ENCODE measurements around the gene RCE1.

The RCE1 gene

GRCh38 chr11:66879583-66879982 is 36.3 kb downstream of the RCE1 start:
- no peak for DNase-seq (ENCODE audit: low read depth, low spot score)
- Histone ChIP-seq H3K9me3 (ENCODE audit: insufficient read depth, low read length) (no peaks in the 10 kb centered on the region), H3K27me3 (ENCODE audit: insufficient read depth, insufficient read length) (no peaks in the 10 kb centered on the region), H3K4me1 (ENCODE audit: insufficient read depth, insufficient read length) (peaks cover 60% of the 10 kb centered on the region), H3K9ac (ENCODE audit: insufficient read length, low read depth) (peak overlapping the region; percentile 33), H3K4me3 (ENCODE audit: insufficient read length, low read depth) (no peak overlapping the region), H3K36me3 (ENCODE audit: insufficient read depth, insufficient read length, low read length) (no peaks in the 10 kb centered on the region)
- no peak for TF ChIP-seq SUZ12 (IDR thresholded peaks at IDR 0.05; ENCODE audit: extremely low read depth, insufficient read depth, insufficient read length)

GRCh38 chr11:66879999-66880398 is 36.8 kb downstream of the RCE1 start:
- H3K36me3 ChIP-seq (ENCODE audit: insufficient read depth, insufficient read length, low read length): no peaks in the 10 kb centered on the region
- H3K4me1 ChIP-seq (ENCODE audit: insufficient read depth, insufficient read length): peaks cover 60% of the 10 kb centered on the region
- H3K9me3 ChIP-seq (ENCODE audit: insufficient read depth, low read length): no peaks in the 10 kb centered on the region
- TF ChIP-seq ZNF274 (IDR thresholded peaks at IDR 0.05; ENCODE audit: low read depth, low read length): no peak
- TF ChIP-seq SUZ12 (IDR thresholded peaks at IDR 0.05; ENCODE audit: extremely low read depth, insufficient read depth, insufficient read length): no peak
- TF ChIP-seq YY1 (IDR thresholded peaks at IDR 0.05; ENCODE audit: insufficient read depth, insufficient read length): no peak
- no peak for DNase-seq (ENCODE audit: low read depth, low spot score)
- peak overlapping the region; percentile 33 for H3K9ac ChIP-seq (ENCODE audit: insufficient read length, low read depth)
- no peaks in the 10 kb centered on the region for H3K27me3 ChIP-seq (ENCODE audit: insufficient read depth, insufficient read length)
- H3K4me3 ChIP-seq (ENCODE audit: insufficient read length, low read depth): no peak overlapping the region

GRCh38 chr11:66880496-66881450 is 37.5 kb downstream of the RCE1 start:
- no peaks in the 10 kb centered on the region for H3K9me3 ChIP-seq (ENCODE audit: insufficient read depth, low read length)
- H3K36me3 ChIP-seq (ENCODE audit: insufficient read depth, insufficient read length, low read length): no peaks in the 10 kb centered on the region
- DNase-seq (ENCODE audit: low read depth, low spot score): no peak
- peak overlapping the region; percentile 14 for H3K9ac ChIP-seq (ENCODE audit: insufficient read length, low read depth)
- TF ChIP-seq YY1 (IDR thresholded peaks at IDR 0.05; ENCODE audit: insufficient read depth, insufficient read length): no peak
- TF ChIP-seq ZNF274 (IDR thresholded peaks at IDR 0.05; ENCODE audit: low read depth, low read length): no peak
- no peak for TF ChIP-seq SUZ12 (IDR thresholded peaks at IDR 0.05; ENCODE audit: extremely low read depth, insufficient read depth, insufficient read length)
- no peaks in the 10 kb centered on the region for H3K27me3 ChIP-seq (ENCODE audit: insufficient read depth, insufficient read length)
- no peak overlapping the region for H3K4me3 ChIP-seq (ENCODE audit: insufficient read length, low read depth)
- peaks cover 64% of the 10 kb centered on the region for H3K4me1 ChIP-seq (ENCODE audit: insufficient read depth, insufficient read length)

- H3K9me3 ChIP-seq (ENCODE audit: insufficient read depth, low read length): no peaks in the 10 kb centered on the region
- H3K4me3 ChIP-seq (ENCODE audit: insufficient read length, low read depth): no peak overlapping the region
- DNase-seq (ENCODE audit: low read depth, low spot score): no peak
- no peaks in the 10 kb centered on the region for H3K36me3 ChIP-seq (ENCODE audit: insufficient read depth, insufficient read length, low read length)
- no peak overlapping the region for H3K9ac ChIP-seq (ENCODE audit: insufficient read length, low read depth)
- no peaks in the 10 kb centered on the region for H3K27me3 ChIP-seq (ENCODE audit: insufficient read depth, insufficient read length)
- TF ChIP-seq ZNF274 (IDR thresholded peaks at IDR 0.05; ENCODE audit: low read depth, low read length) (no peak), YY1 (IDR thresholded peaks at IDR 0.05; ENCODE audit: insufficient read depth, insufficient read length) (no peak), SUZ12 (IDR thresholded peaks at IDR 0.05; ENCODE audit: extremely low read depth, insufficient read depth, insufficient read length) (no peak)
- peaks cover 68% of the 10 kb centered on the region for H3K4me1 ChIP-seq (ENCODE audit: insufficient read depth, insufficient read length)
Observed at GRCh38 chr11:66881451-66881835, 38.2 kb downstream of the RCE1 start.

GRCh38 chr11:66881927-66882452 is 38.7 kb downstream of the RCE1 start:
- Histone ChIP-seq H3K9ac (ENCODE audit: insufficient read length, low read depth) (peak overlapping the region; percentile 43), H3K27me3 (ENCODE audit: insufficient read depth, insufficient read length) (no peaks in the 10 kb centered on the region), H3K4me3 (ENCODE audit: insufficient read length, low read depth) (no peak overlapping the region), H3K4me1 (ENCODE audit: insufficient read depth, insufficient read length) (peaks cover 67% of the 10 kb centered on the region), H3K9me3 (ENCODE audit: insufficient read depth, low read length) (no peaks in the 10 kb centered on the region), H3K36me3 (ENCODE audit: insufficient read depth, insufficient read length, low read length) (no peaks in the 10 kb centered on the region)
- DNase-seq (ENCODE audit: low read depth, low spot score): no peak
- TF ChIP-seq SUZ12 (IDR thresholded peaks at IDR 0.05; ENCODE audit: extremely low read depth, insufficient read depth, insufficient read length) (no peak), ZNF274 (IDR thresholded peaks at IDR 0.05; ENCODE audit: low read depth, low read length) (no peak), YY1 (IDR thresholded peaks at IDR 0.05; ENCODE audit: insufficient read depth, insufficient read length) (no peak)

- Histone ChIP-seq H3K4me1 (ENCODE audit: insufficient read depth, insufficient read length) (peaks cover 67% of the 10 kb centered on the region), H3K9me3 (ENCODE audit: insufficient read depth, low read length) (no peaks in the 10 kb centered on the region), H3K9ac (ENCODE audit: insufficient read length, low read depth) (peak overlapping the region; percentile 43), H3K36me3 (ENCODE audit: insufficient read depth, insufficient read length, low read length) (no peaks in the 10 kb centered on the region), H3K27me3 (ENCODE audit: insufficient read depth, insufficient read length) (no peaks in the 10 kb centered on the region), H3K4me3 (ENCODE audit: insufficient read length, low read depth) (no peak overlapping the region)
- DNase-seq (ENCODE audit: low read depth, low spot score): no peak
- TF ChIP-seq YY1 (IDR thresholded peaks at IDR 0.05; ENCODE audit: insufficient read depth, insufficient read length) (no peak), SUZ12 (IDR thresholded peaks at IDR 0.05; ENCODE audit: extremely low read depth, insufficient read depth, insufficient read length) (no peak)
Observed at GRCh38 chr11:66882561-66883015, 39.3 kb downstream of the RCE1 start.
